Ovary (tissue), 3 donors: ENCODE measurements around the gene PDSS2.

Source experiments
- CTCF ChIP-seq, 3 donors: fragments of 450-650 bp in 2 of 3; fragments of 200-600 bp in 1 of 3; IDR thresholded peaks; one replicate each; pipeline versions ENCODE4 v1.5.1 to v1.8.0; 2016 to 2022; ENCODE audit warnings: antibody characterized with exemption in 3 of 3, mild to moderate bottlenecking in 1 of 3
- POLR2A ChIP-seq: fragments of 450-650 bp; IDR thresholded peaks from one replicate; pipeline ENCODE4 v1.6.1; 2017; ENCODE audit warnings: antibody characterized with exemption, mild to moderate bottlenecking, moderate library complexity
- donor health status: DM: no; HTN: no; CAD: no.

DNA sequence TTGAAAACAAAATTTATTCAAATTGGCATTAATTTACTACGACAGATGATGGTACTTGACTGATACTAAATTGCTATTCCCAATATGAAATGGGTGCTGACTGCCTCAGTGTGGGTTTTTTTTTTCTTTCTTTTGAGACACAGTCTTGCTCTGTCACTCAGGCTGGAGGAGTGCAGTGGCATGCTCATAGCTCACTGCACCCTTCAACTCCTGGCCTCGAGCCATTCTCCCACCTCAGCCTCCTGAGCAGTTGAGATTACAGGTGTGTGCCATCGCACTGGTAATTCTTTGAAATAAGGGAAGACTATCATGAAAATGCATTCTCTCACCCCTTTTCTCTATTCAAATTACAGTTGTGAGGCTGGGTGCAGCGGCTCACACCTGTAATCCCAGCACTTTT, 22.5 kb downstream of the PDSS2 start:
- TF ChIP-seq POLR2A, result no peak
- no peak for TF ChIP-seq CTCF (IDR thresholded peaks at IDR 0.05)
